Endothelial cell (in vitro differentiated cells): ENCODE results near the gene EIF2S3. TPM values are rescaled to one million over a fixed set of nuclear protein-coding genes. Genes with fewer than 3 reads are reported as not detected.

Source experiments
- DNase-seq: peaks from one replicate; pipeline ENCODE4 v3.0.0; 2021; ENCODE audit warnings: low spot score
- H3K27ac Mint-ChIP-seq: one replicate; pipeline ENCODE4 v1.8.0; 2021; ENCODE audit warnings: mixed read lengths, inconsistent platforms; ENCODE audit not compliant: unreplicated experiment
- H3K27me3 Mint-ChIP-seq: one replicate; pipeline ENCODE4 v1.8.0; 2021; ENCODE audit warnings: mild to moderate bottlenecking, moderate library complexity, mixed read lengths, inconsistent platforms; ENCODE audit not compliant: unreplicated experiment
- H3K36me3 Mint-ChIP-seq: one replicate; pipeline ENCODE4 v1.8.0; 2021; ENCODE audit warnings: mild to moderate bottlenecking, low read depth, mixed read lengths, inconsistent platforms; ENCODE audit not compliant: unreplicated experiment
- H3K4me1 Mint-ChIP-seq: one replicate; pipeline ENCODE4 v1.8.0; 2021; ENCODE audit warnings: mild to moderate bottlenecking, mixed read lengths, inconsistent platforms; ENCODE audit not compliant: unreplicated experiment
- H3K4me3 Mint-ChIP-seq: one replicate; pipeline ENCODE4 v1.8.0; 2021; ENCODE audit warnings: mild to moderate bottlenecking, mixed read lengths, inconsistent platforms; ENCODE audit not compliant: unreplicated experiment
- H3K9me3 Mint-ChIP-seq: one replicate; pipeline ENCODE4 v1.8.0; 2021; ENCODE audit warnings: mixed read lengths, inconsistent platforms; ENCODE audit not compliant: unreplicated experiment
- CTCF ChIP-seq: fragments of 200-600 bp; sonication (generic); IDR thresholded peaks from one replicate; pipeline ENCODE4 v1.5.0; 2021; ENCODE audit warnings: antibody characterized with exemption; ENCODE audit not compliant: unreplicated experiment
- total RNA-seq: library from RNA; stranded (reverse); fragmentation: NEBNext Ultra II Directional; extraction: Animal tissue kit (Norgen Biotek cat#: 25700); gene quantifications from one replicate; pipeline ENCODE4 v1.2.1, GENCODE V29; 2021; ENCODE audit not compliant: unreplicated experiment

Gene EIF2S3
- total RNA-seq, 1 donor from 2014 or later: 258 TPM

GRCh38 chrX:24026432-24026831, 28.3 kb upstream of the EIF2S3 start:
- no peak for TF ChIP-seq CTCF
- H3K27ac Mint-ChIP-seq: peak overlapping the region; percentile 97

GRCh38 chrX:24027086-24027485, 27.7 kb upstream of the EIF2S3 start, which contains the start of gene KLHL15:
Gene KLHL15 (minus strand): TSS chrX:24027186. CDS start chrX:24006693, 20,493 bp downstream.
- no peak for TF ChIP-seq CTCF
- peak within 1 kb of the TSS; percentile 97 for H3K27ac Mint-ChIP-seq
- H3K36me3 Mint-ChIP-seq: peaks cover 3% of the 10 kb centered on the region
- H3K4me1 Mint-ChIP-seq: peaks cover 14% of the 10 kb centered on the region
- no peak for DNase-seq
- peak within 1 kb of the TSS; percentile 92 for H3K4me3 Mint-ChIP-seq
- peaks cover 4% of the 10 kb centered on the region for H3K27me3 Mint-ChIP-seq
- no peaks in the 10 kb centered on the region for H3K9me3 Mint-ChIP-seq

More at GRCh38 chrX:24026432-24026831, 28.3 kb upstream of the EIF2S3 start:
- H3K4me1 Mint-ChIP-seq: peaks cover 14% of the 10 kb centered on the region
- peaks cover 3% of the 10 kb centered on the region for H3K36me3 Mint-ChIP-seq
- peak overlapping the region; percentile 92 for H3K4me3 Mint-ChIP-seq
- H3K27me3 Mint-ChIP-seq: peaks cover 2% of the 10 kb centered on the region
- no peaks in the 10 kb centered on the region for H3K9me3 Mint-ChIP-seq
- no peak for DNase-seq

- TF ChIP-seq CTCF: no peak
- H3K27ac Mint-ChIP-seq: no peak overlapping the region
- H3K4me1 Mint-ChIP-seq: peaks cover 14% of the 10 kb centered on the region
- peaks cover 4% of the 10 kb centered on the region for H3K27me3 Mint-ChIP-seq
- H3K4me3 Mint-ChIP-seq: no peak overlapping the region
- no peaks in the 10 kb centered on the region for H3K9me3 Mint-ChIP-seq
- H3K36me3 Mint-ChIP-seq: peaks cover 3% of the 10 kb centered on the region
- no peak for DNase-seq
These were observed 26.8 kb upstream of the EIF2S3 start for GRCh38 chrX:24027985-24028384.

GRCh38 chrX:24030597-24030996, 24.2 kb upstream of the EIF2S3 start:
- Mint-ChIP-seq H3K27ac (peak overlapping the region; percentile 10), H3K4me3 (no peak overlapping the region), H3K9me3 (no peaks in the 10 kb centered on the region), H3K4me1 (peaks cover 14% of the 10 kb centered on the region), H3K36me3 (peaks cover 3% of the 10 kb centered on the region), H3K27me3 (peaks cover 4% of the 10 kb centered on the region)
- DNase-seq: no peak
- no peak for TF ChIP-seq CTCF

GRCh38 chrX:24034485-24034884, 20.3 kb upstream of the EIF2S3 start:
- Mint-ChIP-seq H3K4me3 (no peak overlapping the region), H3K27me3 (peaks cover 1% of the 10 kb centered on the region)

More at GRCh38 chrX:24034485-24034884, 20.3 kb upstream of the EIF2S3 start:
- Mint-ChIP-seq H3K27ac (no peak overlapping the region), H3K4me1 (peaks cover 12% of the 10 kb centered on the region), H3K36me3 (no peaks in the 10 kb centered on the region), H3K9me3 (no peaks in the 10 kb centered on the region)
- TF ChIP-seq CTCF: no peak
- DNase-seq: no peak
